Aorta (tissue), 5 donors: ENCODE measurements around the gene APOL3. TPM values are rescaled to one million over a fixed set of nuclear protein-coding genes. Genes with fewer than 3 reads are reported as not detected.
"Not testable (repeated sequence)": the region's sequence is repeated elsewhere in the genome, so short reads cannot be mapped to it uniquely, and the experiment has no call there.

Experiments
- ATAC-seq: fragments of 200-7000 bp; cut with Tn5 transposase; one replicate; pipeline ENCODE4 v1.9.1; 2022; ENCODE audit warnings: moderate library complexity; ENCODE audit not compliant: low FRiP score
- DNase-seq, 2 donors: peaks; one replicate each; pipeline ENCODE4 v3.0.0-alpha.2; 2020
- H3K27ac ChIP-seq, 2 donors: one replicate each; pipeline ENCODE4 v1.5.1; 2013; ENCODE audit warnings: low read length in 2 of 2, mild to moderate bottlenecking in 2 of 2, moderate library complexity in 2 of 2, control low read depth in 1 of 2, inconsistent platforms in 1 of 2, low read depth in 1 of 2
- H3K27me3 ChIP-seq, 2 donors: one replicate each; pipeline ENCODE4 v1.6.1; 2013; ENCODE audit warnings: control low read depth in 1 of 2, low read length in 1 of 2, mild to moderate bottlenecking in 1 of 2, moderate library complexity in 1 of 2; ENCODE audit not compliant: insufficient read depth in 2 of 2, control insufficient read depth in 1 of 2
- H3K36me3 ChIP-seq, 2 donors: one replicate each; pipeline ENCODE4 v1.6.1; 2013; ENCODE audit warnings: control low read depth in 1 of 2, low read length in 1 of 2, mild to moderate bottlenecking in 1 of 2; ENCODE audit not compliant: insufficient read depth in 2 of 2, control insufficient read depth in 1 of 2
- H3K4me1 ChIP-seq, 2 donors: one replicate each; pipeline ENCODE4 v1.6.1; 2013; ENCODE audit warnings: low read length in 2 of 2, control low read depth in 1 of 2, mild to moderate bottlenecking in 1 of 2, moderate library complexity in 1 of 2; ENCODE audit not compliant: insufficient read depth in 2 of 2, control insufficient read depth in 1 of 2
- H3K4me3 ChIP-seq, 2 donors: one replicate each; pipeline ENCODE4 v1.5.1; 2013; ENCODE audit warnings: low read length in 2 of 2, control low read depth in 1 of 2, mild to moderate bottlenecking in 1 of 2
- H3K9me3 ChIP-seq: one replicate; pipeline ENCODE4 v1.6.1; 2013; ENCODE audit warnings: mild to moderate bottlenecking, low read length; ENCODE audit not compliant: control insufficient read depth
- WGBS, 2 donors: extraction: QIAGEN DNeasy Blood & Tissue Kit; methylation state at CpG; one replicate each; pipeline ENCODE4 v1.1.7; 2013; 5-methylcytosine and 5-hydroxymethylcytosine counted together
- intact Hi-C, 2 donors: fragments of 100-400 bp; cut with DNase I; formaldehyde crosslinking; loops; one replicate each; pipeline versions ENCODE4 v1.14.2 to v1.15.0; 2022
- polyA plus RNA-seq, 2 donors: library from polyadenylated mRNA; stranded (reverse); fragments of 200-250 nt; gene quantifications; one replicate each; pipeline ENCODE4 v1.2.3, GENCODE V29; 2013
- total RNA-seq, 2 donors: library from RNA; stranded (reverse); fragmentation: NEBNext Ultra II Directional; extraction: Animal tissue kit (Norgen Biotek cat#: 25700); gene quantifications; one replicate each; pipeline ENCODE4 v1.2.1, GENCODE V29; 2021
- donor health status: healthy with polysubstance abuse.
- donor health status: Bipolar disorder and iron deficiency.
- donor health status: DM: no; HTN: no; CAD: no.
- donor health status: DM: no; HTN: no; CAD: no.
- donor health status: DM: yes; HTN: yes; CAD: no.

Gene APOL3
- total and polyA plus RNA-seq, 4 donors, result 40.2 to 113 (median 63.3) TPM

- intact Hi-C loops, result no loop called here
- no peaks in the 10 kb centered on the region for H3K36me3 ChIP-seq
- 91 to 95% methylated on average over 4 of the region's 4 CpGs for WGBS, 2 donors
These were observed 58.8 kb downstream of the APOL3 start for GRCh38 chr22:36101756-36102155.

GRCh38 chr22:36100908-36101307 is 59.6 kb downstream of the APOL3 start:
- DNase-seq, H3K4me3 ChIP-seq, H3K36me3 ChIP-seq, H3K27ac ChIP-seq, H3K27me3 ChIP-seq, intact Hi-C loops, H3K9me3 ChIP-seq, H3K4me1 ChIP-seq, ATAC-seq: not testable (repeated sequence)
- 95 to 97% methylated on average over 4 of the region's 4 CpGs for WGBS, 2 donors

More at GRCh38 chr22:36101756-36102155, 58.8 kb downstream of the APOL3 start:
- Histone ChIP-seq H3K4me1 (no peaks in the 10 kb centered on the region), H3K27me3 (no peaks in the 10 kb centered on the region), H3K9me3 (no peaks in the 10 kb centered on the region), H3K27ac (no peak overlapping the region), H3K4me3 (no peak overlapping the region)
- DNase-seq (no peak), ATAC-seq (no peak)

- WGBS, 2 donors, result 68 to 74% methylated on average over 9 of the region's 9 CpGs
- intact Hi-C loops, result no loop called here
- H3K27me3 ChIP-seq, result no peaks in the 10 kb centered on the region
- no peak overlapping the region for H3K4me3 ChIP-seq
- H3K27ac ChIP-seq, result no peak overlapping the region
- H3K36me3 ChIP-seq, result no peaks in the 10 kb centered on the region
- no peak for ATAC-seq
- no peaks in the 10 kb centered on the region for H3K4me1 ChIP-seq
- no peak for DNase-seq
- no peaks in the 10 kb centered on the region for H3K9me3 ChIP-seq
These were observed 60.3 kb downstream of the APOL3 start for GRCh38 chr22:36100134-36100824.

- H3K36me3 ChIP-seq, H3K9me3 ChIP-seq, H3K27me3 ChIP-seq, H3K4me3 ChIP-seq, ATAC-seq, intact Hi-C loops, H3K27ac ChIP-seq, H3K4me1 ChIP-seq: not testable (repeated sequence)
- WGBS, 2 donors, result 86 to 87% methylated on average over 10 of the region's 10 CpGs
- DNase-seq, result peak; percentile 1 to 9
These were observed 61.0 kb downstream of the APOL3 start for GRCh38 chr22:36099561-36099960.

GRCh38 chr22:36097880-36098279 is 62.7 kb downstream of the APOL3 start:
- WGBS, 2 donors, result 91 to 95% methylated on average over 8 of the region's 8 CpGs
- ATAC-seq (no peak), DNase-seq (no peak)
- H3K9me3 ChIP-seq, result no peaks in the 10 kb centered on the region
- intact Hi-C loops, result no loop called here
- H3K36me3 ChIP-seq, result no peaks in the 10 kb centered on the region
- H3K27me3 ChIP-seq, result no peaks in the 10 kb centered on the region
- no peak overlapping the region for H3K4me3 ChIP-seq
- H3K4me1 ChIP-seq, result no peaks in the 10 kb centered on the region
- no peak overlapping the region for H3K27ac ChIP-seq

GRCh38 chr22:36090772-36091171 is 69.8 kb downstream of the APOL3 start:
- H3K36me3 ChIP-seq, intact Hi-C loops, H3K27ac ChIP-seq, H3K9me3 ChIP-seq, H3K4me3 ChIP-seq, H3K4me1 ChIP-seq, H3K27me3 ChIP-seq, DNase-seq, ATAC-seq: not testable (repeated sequence)
- WGBS, 2 donors, result 74 to 100% methylated on average over 1 to 2 of the region's 3 CpGs

Other genes with a start within 250 kb of the APOL3 start
- 100 to 1,000 TPM; 117 to 152 TPM for gene RBFOX2, start 131.9 kb downstream of the APOL3 start, total RNA-seq
- 10 to 100 TPM; 29.9 to 42.5 TPM for gene RBFOX2, start 131.9 kb downstream of the APOL3 start, polyA plus RNA-seq
- 10 to 100 TPM in 1 of 2 donors, 1 to 10 TPM in 1; 7.0 to 10.5 TPM for gene APOL4, start 41.1 kb upstream of the APOL3 start, total RNA-seq
- 1 to 10 TPM in 1 of 2 donors, under 1 TPM in 1; 0.82 to 1.8 TPM for gene APOL4, start 41.1 kb upstream of the APOL3 start, polyA plus RNA-seq
- gene APOL2, start 78.8 kb upstream of the APOL3 start, total RNA-seq, result 10 to 100 TPM; 42.0 to 62.8 TPM
- 10 to 100 TPM; 26.4 to 30.6 TPM for gene APOL2, start 78.8 kb upstream of the APOL3 start, polyA plus RNA-seq
- 10 to 100 TPM; 50.0 to 74.0 TPM for gene APOL1, start 92.4 kb upstream of the APOL3 start, total RNA-seq
- 10 to 100 TPM; 14.1 to 36.5 TPM for gene APOL1, start 92.4 kb upstream of the APOL3 start, polyA plus RNA-seq
- gene MYH9, start 227.2 kb upstream of the APOL3 start, total RNA-seq, result 1,000 to 10,000 TPM; 1,564 to 1,890 TPM
- gene MYH9, start 227.2 kb upstream of the APOL3 start, polyA plus RNA-seq, result 100 to 1,000 TPM; 170 to 572 TPM